K562 (cell line): Measurements from ENCODE around the gene DRC1. TPM values are rescaled to one million over a fixed set of nuclear protein-coding genes. Genes with fewer than 3 reads are reported as not detected.

Experiments
- ARID1B ChIP-seq: fragments of 450-650 bp; IDR thresholded peaks from 2 replicates; pipeline ENCODE4 v1.6.1; 2016; ENCODE audit warnings: antibody characterized with exemption, mild to moderate bottlenecking, inconsistent platforms
- BMI1 ChIP-seq: fragments of 150-350 bp; IDR thresholded peaks from 2 replicates; pipeline ENCODE4 v1.6.1; 2014; ENCODE audit warnings: low read length
- CUX1 ChIP-seq: fragments of 200-800 bp; sonication (Bioruptor generic); IDR thresholded peaks from 2 replicates; pipeline ENCODE4 v1.6.1; 2016; ENCODE audit warnings: missing genetic modification characterization, missing compliant biosample characterization
- FOS ChIP-seq: IDR thresholded peaks from 3 replicates; pipeline ENCODE4 v1.6.1; 2011; ENCODE audit not compliant: insufficient read length; ENCODE audit errors: extremely low read depth
- FOXP4 ChIP-seq: sonication (generic); formaldehyde crosslinking; IDR thresholded peaks from 2 replicates; pipeline ENCODE4 v1.8.0; 2022; ENCODE audit warnings: mild to moderate bottlenecking, missing genetic modification reagents, borderline replicate concordance
- HMGN3 ChIP-seq: IDR thresholded peaks from 2 replicates; pipeline ENCODE4 v1.6.1; 2011; ENCODE audit warnings: borderline replicate concordance, low read depth, mild to moderate bottlenecking, mixed read lengths, low read length; ENCODE audit not compliant: insufficient read length; ENCODE audit errors: extremely low read depth
- HSF4 ChIP-seq: fragments of 250-450 bp; sonication (Bioruptor Pico); IDR thresholded peaks from 2 replicates; pipeline ENCODE4 v2.1.2; 2022; ENCODE audit warnings: mild to moderate bottlenecking, moderate library complexity, borderline replicate concordance
- JUND ChIP-seq, 2 experiments: IDR thresholded peaks; 2 replicates in 1 of 2; 3 replicates in 1 of 2; pipeline ENCODE4 v1.6.1; 2011; ENCODE audit warnings: borderline replicate concordance in 2 of 2, low read depth in 2 of 2, low read length in 2 of 2, improper control_type of control experiment in 1 of 2, missing biosample characterization in 1 of 2, missing genetic modification characterization in 1 of 2, missing genetic modification reagents in 1 of 2
- PBX2 ChIP-seq, 2 experiments: IDR thresholded peaks in 1 of 2; conservative IDR thresholded peaks in 1 of 2; 2 replicates each; pipeline ENCODE4 v1.6.1; 2016; ENCODE audit warnings: low read depth in 2 of 2, mild to moderate bottlenecking in 1 of 2, missing compliant biosample characterization in 1 of 2, missing genetic modification characterization in 1 of 2, moderate library complexity in 1 of 2
- THRAP3 ChIP-seq: fragments of 450-650 bp; IDR thresholded peaks from 2 replicates; pipeline ENCODE4 v1.6.1; 2016; ENCODE audit warnings: mild to moderate bottlenecking, inconsistent platforms, borderline replicate concordance
- polyA plus RNA-seq, 8 experiments: library from polyadenylated mRNA; depleted of rRNA in 4 of 8; stranded (reverse) in 5 of 8; unstranded in 3 of 8; fragments of >200 nt; fragmentation: Nextera tagmentation in 2 of 8; fragmentation: Illumina TruSeq in 1 of 8; extraction: Ambion mirVana in 2 of 8; extraction: Trizol in 1 of 8; gene quantifications; 2 replicates each; pipeline versions ENCODE4 v1.2.1 to v1.2.3, GENCODE V29; 2011 to 2014; ENCODE audit warnings: inconsistent platforms in 1 of 8, missing spikeins in 1 of 8
- total RNA-seq, 7 experiments: library from RNA; depleted of rRNA in 6 of 7; stranded (reverse); fragments of >200 nt in 6 of 7; fragmentation: Illumina TruSeq in 2 of 7; extraction: Trizol in 2 of 7; gene quantifications; 2 replicates each; pipeline versions ENCODE4 v1.2.1 to v1.2.3, GENCODE V29; 2011 to 2021; ENCODE audit warnings: low replicate concordance in 1 of 7
- TF ChIP-seq, protein P1 (sequence below): fragments of 450-650 bp; formaldehyde crosslinking; IDR thresholded peaks from 2 replicates; pipeline ENCODE4 v1.4.0; 2020; ENCODE audit warnings: mild to moderate bottlenecking, moderate library complexity

DRC1 gene
- total and polyA plus RNA-seq, 9 of the 15 experiments (the other 6 are each of a cell fraction or from before 2014, with no cell fraction given): 0.07 to 0.10 TPM; not detected in 7

- TF ChIP-seq PBX2 (CRISPR knock-in tag; IDR thresholded peaks at IDR 0.05; ENCODE audit: low read depth) (no peak), PBX2 (tag; conservative IDR thresholded peaks at IDR 0.05; ENCODE audit: low read depth) (no peak), FOS (no peak), FOXP4 (CRISPR knock-in tag) (no peak), HMGN3 (no peak), CUX1 (CRISPR knock-in tag) (no peak), THRAP3 (no peak), ARID1B (peak; percentile 37; the same call in 1 of the 2 replicates), BMI1 (no peak), HSF4 (CRISPR knock-in tag) (no peak), JUND (IDR thresholded peaks at IDR 0.05; ENCODE audit: borderline replicate concordance, low read depth, low read length) (peak; percentile 69; the same call in 1 of the 2 replicates), JUND (tag; IDR thresholded peaks at IDR 0.05; ENCODE audit: borderline replicate concordance, low read depth, low read length) (no peak; the same call in 2 of the 3 replicates)
- TF ChIP-seq, protein P1, sequence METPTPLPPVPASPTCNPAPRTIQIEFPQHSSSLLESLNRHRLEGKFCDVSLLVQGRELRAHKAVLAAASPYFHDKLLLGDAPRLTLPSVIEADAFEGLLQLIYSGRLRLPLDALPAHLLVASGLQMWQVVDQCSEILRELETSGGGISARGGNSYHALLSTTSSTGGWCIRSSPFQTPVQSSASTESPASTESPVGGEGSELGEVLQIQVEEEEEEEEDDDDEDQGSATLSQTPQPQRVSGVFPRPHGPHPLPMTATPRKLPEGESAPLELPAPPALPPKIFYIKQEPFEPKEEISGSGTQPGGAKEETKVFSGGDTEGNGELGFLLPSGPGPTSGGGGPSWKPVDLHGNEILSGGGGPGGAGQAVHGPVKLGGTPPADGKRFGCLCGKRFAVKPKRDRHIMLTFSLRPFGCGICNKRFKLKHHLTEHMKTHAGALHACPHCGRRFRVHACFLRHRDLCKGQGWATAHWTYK: no peak
These were observed 38.4 kb upstream of the DRC1 start (continued) for GRCh38 chr2:26363323-26363722.
